Stimulated activated CD4-positive, alpha-beta T cell treated with anti-CD3 and anti-CD28 coated beads, Interleukin-15, amount 100 ng/mL, for 24 hours (primary cell): ENCODE results near the gene PLPP6.

Experiments used
- DNase-seq: peaks from one replicate; pipeline ENCODE4 v3.0.0-alpha.2; 2020

The PLPP6 gene

GRCh38 chr9:4700932-4701331 lies 38.8 kb downstream of the PLPP6 start:
- DNase-seq: no peak

DNA sequence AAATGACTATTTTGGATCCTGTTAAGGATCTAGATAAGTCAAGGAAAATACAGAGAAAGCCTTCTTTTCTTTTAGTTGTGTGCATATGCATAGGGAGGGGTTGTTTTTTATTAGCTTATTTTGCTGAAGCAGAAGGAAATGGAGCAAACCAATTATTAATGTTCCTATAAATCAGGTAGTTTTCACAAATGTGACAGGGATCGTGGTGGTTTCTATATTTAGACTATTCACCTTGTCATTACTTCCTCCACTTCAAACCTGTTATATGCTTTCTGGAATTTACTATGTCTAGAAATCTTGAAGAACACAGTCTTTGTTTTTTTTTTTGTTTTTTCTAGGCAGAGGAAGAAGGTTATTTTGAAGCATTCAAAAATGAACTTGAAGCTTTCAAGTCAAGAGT lies 39.4 kb downstream of the PLPP6 start:
- DNase-seq: no peak

- DNase-seq: no peak
These were observed 42.0 kb downstream of the PLPP6 start for GRCh38 chr9:4704129-4704528.

DNA sequence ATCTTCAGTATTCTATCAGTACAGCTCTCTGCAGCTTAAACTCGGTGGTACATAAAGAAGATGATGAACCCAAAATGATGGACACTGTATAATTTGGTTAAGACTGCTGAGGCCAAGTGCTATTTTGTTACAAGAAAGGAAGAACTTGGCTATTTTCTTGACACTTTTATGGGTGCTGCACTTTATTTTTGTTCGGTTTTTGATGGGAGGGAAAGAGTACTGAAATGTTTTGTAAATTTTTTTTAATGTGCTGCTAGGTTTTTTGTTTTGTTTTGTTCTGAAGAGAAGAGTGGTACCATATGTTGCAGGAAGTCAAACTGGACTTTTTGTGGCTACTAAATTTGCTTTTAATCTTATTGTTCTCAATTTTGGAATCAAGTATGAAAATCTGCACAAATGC lies 43.9 kb downstream of the PLPP6 start:
- DNase-seq: no peak

DNA sequence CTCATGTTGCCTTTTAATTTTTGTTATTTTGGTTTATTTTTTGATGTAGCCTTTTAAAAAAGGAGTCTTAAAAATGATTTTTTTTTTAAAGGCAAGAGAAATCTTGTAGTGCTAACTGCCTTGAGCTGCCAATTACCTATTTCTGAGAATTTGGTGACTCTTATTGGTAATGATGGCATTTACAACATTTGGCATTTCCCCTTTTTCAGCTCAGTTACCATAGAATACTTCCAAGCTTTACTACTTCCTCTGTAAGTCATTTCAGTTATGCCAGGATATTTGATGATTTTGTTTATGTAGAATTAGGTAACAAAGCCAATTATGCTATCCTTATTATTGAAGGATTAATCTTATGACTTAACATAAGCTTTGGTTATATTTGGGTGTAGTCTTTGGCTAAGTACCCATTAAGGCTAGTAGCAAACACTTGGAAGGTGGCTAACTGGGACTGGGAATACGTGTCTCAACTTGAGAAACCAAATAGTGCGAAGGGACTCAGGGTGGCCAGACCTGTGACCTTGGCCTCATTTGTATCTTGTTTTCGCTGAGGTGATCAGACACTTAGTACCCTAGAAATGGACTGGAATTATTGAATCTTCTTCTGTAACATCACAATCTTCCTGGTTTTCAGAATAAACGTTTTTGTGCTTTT lies 45.0 kb downstream of the PLPP6 start:
- DNase-seq: no peak

DNA sequence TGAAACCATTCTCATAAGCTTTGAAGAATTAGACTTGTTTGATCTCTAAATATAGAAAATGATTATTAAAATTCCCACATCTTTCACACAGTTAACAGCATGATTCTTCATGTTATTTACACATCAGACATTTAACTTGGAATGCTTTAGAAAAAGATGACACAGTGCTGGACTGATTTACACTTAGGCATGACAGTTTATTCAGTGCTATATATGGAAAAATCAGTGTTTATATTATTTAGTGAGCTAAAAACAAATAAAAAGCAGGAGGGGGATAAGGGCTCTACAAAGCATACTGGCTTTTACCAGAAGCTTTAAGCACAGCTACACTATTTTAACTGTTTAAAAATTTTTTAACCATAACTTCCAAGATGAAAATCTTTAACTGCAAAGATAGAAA lies 47.3 kb downstream of the PLPP6 start:
- no peak for DNase-seq

- DNase-seq: no peak
These were observed 51.8 kb downstream of the PLPP6 start for GRCh38 chr9:4713849-4714248.

DNA sequence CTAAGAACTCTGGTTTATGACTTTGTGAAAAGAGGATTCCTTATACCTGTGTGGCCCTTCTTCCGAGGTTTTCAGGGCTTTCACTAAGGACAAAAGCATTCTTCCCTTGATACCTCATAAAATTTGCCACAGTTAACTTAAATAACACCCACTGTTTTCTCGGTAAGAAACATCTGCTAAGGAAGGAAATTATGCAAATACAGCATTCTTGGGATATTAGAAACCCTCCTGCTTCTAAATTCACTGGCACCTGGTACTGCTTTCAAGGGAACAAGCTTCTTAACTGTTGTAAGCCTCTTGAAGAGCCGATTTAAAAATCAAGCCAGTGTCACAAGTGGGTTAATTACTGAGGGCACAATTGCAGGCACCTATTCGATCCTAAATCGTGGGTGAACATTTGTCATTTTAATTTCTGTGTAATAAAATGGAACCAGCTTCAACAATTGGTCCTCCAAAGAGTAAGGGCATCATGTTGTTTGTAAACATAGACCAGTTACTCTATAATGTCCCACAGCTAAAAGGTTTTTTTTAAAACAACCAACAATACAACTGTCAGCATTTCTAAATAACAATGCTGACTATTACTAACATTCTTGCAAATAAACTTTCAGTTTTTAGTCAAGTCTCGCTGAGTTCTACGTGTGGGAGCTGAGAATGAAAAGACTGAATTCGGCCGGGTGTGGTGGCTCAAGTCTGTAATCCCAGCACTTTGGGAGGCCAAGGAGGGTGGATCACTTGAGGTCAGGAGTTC lies 52.3 kb downstream of the PLPP6 start:
- no peak for DNase-seq
